Sciatic nerve (tissue), 2 donors: ENCODE results near the gene MRPS2. TPM values are rescaled to one million over a fixed set of nuclear protein-coding genes. Genes with fewer than 3 reads are reported as not detected.
"Not testable (repeated sequence)": the region's sequence is repeated elsewhere in the genome, so short reads cannot be mapped to it uniquely, and the experiment has no call there.

Experiments
- ATAC-seq: fragments of 200-7000 bp; cut with Tn5 transposase; one replicate; pipeline ENCODE4 v1.9.1; 2020; ENCODE audit warnings: mild to moderate bottlenecking, moderate library complexity
- DNase-seq: peaks from one replicate; pipeline ENCODE4 v3.0.0-alpha.2; 2020; ENCODE audit warnings: low spot score
- intact Hi-C: fragments of 100-400 bp; cut with DNase I; formaldehyde crosslinking; loops from one replicate; pipeline ENCODE4 v1.14.2; 2022
- total RNA-seq: library from RNA; stranded (reverse); fragmentation: NEBNext Ultra II Directional; extraction: Animal tissue kit (Norgen Biotek cat#: 25700); gene quantifications from one replicate; pipeline ENCODE4 v1.2.1, GENCODE V29; 2021
- donor health status: DM: no; HTN: no; CAD: no.
- donor health status: DM: no; HTN: no; CAD: no.

MRPS2 gene
- 17.5 TPM for total RNA-seq

GRCh38 chr9:135500525-135501260, at the start of gene MRPS2:
Gene MRPS2 (plus strand): TSS chr9:135500682. CDS start chr9:135500711, 29 bp downstream.
- DNase-seq (peak; percentile 91), ATAC-seq (peak; percentile 95)
- intact Hi-C loops: no loop called here

DNA sequence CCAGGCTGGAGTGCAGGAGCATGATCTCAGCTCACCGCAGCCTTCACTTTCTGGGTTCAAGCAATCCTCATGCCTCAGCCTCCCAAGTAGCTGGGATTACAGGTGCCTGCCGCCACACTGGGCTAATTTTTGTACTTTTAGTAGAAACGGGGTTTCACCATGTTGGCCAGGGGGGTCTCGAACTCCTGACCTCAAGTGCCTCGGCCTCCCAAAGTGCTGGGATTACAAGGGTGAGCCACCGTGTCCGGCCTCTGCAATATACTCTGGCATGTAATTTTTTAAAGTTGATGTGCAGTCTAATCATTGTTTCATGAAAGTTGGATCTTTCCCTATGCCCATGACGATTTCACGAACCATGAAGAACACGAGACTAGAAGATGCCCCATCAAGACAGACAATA, 49.5 kb upstream of the MRPS2 start:
- no peak for DNase-seq
- intact Hi-C loops: no loop called here
- no peak for ATAC-seq

- DNase-seq, intact Hi-C loops, ATAC-seq: not testable (repeated sequence)
Measured at GRCh38 chr9:135451909-135452308, 48.6 kb upstream of the MRPS2 start.

GRCh38 chr9:135454737-135455136, 45.7 kb upstream of the MRPS2 start:
- intact Hi-C loops: no loop called here
- ATAC-seq: no peak
- no peak for DNase-seq

DNA sequence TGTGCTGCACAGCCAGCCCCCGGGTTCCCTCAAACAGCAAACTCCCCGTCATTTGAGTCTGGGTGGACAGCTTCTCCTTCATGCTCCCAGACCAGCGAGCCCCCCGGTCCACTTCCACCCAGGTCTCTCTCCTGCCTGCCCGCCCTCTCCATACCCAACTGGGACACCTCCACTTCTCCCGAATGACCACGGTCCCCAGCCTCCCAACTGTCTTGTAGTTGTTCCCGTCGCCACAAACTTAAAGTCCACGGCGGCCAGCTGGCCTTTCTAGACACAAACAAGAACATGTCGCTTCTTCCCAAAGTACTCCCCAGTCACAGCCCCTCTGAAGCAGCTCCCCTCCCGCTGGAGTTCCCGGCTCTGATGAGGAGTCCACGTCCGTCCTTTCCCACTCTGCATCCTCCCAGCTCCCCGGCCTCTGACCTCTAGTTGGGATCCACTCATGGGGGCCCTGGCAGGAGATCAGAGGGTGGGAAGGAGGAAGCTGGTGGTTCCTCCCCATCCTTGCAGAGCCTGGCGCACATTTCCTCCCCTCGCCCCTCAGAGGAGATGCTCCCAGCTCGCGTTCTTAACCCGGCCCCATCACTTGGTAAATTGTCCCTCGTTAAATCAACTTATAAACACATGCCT, 45.0 kb upstream of the MRPS2 start:
- no peak for DNase-seq
- intact Hi-C loops: no loop called here
- no peak for ATAC-seq

DNA sequence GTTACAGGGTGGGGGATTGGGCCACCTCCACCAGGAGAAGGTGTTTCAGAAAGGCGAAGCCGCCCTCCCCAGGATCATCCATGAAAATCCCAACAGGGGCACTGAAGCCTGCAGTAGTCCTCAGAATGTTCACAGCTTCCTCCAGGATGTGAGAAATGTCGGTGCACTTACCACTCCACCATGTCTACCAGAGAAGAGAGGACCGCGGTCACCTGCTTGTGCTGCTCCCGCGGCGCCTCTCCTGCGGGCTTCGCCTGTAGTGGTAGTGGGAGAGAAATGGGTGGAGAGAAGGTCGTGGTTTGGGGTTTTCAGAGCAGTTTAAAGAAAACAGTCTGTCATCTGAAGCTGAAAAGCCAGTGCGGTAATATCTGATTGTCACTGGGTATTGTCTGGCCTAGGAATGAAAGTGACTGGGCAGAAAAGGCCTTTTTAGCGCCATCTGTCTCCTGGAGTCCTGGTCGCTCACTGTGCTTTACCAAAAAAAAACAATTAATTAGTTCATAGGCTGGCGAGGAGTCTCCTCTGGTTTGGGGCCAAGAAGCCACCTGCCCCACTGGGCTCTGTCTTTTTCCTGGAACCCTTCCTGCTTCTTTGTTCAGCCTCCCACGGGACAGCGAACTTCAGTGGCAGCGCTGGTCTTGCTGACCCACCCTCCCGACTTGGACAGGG, 43.9 kb upstream of the MRPS2 start:
- ATAC-seq (no peak), DNase-seq (no peak)
- intact Hi-C loops: no loop called here

DNA sequence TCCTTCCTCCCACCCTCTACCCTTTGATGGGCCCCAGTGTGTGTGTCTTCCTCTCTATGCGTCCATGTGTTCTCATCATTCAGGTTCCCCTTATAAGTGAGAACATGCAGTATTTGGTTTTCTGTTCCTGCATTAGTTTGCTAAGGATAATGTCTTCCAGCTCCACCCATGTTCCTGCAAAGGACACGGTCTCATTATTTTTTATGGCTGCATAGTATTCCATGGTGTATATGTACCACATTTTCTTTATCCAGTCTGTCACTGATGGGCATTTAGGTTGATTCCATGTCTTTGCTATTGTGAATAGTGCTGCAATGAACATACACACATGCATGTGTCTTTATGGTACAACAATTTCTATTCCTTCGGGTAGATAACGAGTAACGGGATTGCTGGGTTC, 42.0 kb upstream of the MRPS2 start:
- intact Hi-C loops, ATAC-seq: not testable (repeated sequence)

GRCh38 chr9:135461936-135462335, 38.5 kb upstream of the MRPS2 start:
- DNase-seq (no peak), ATAC-seq (no peak)
- intact Hi-C loops: no loop called here

More for the DNA sequence above, 42.0 kb upstream of the MRPS2 start:
- DNase-seq: not testable (repeated sequence)

GRCh38 chr9:135463140-135463539, 37.3 kb upstream of the MRPS2 start:
- DNase-seq (no peak), ATAC-seq (no peak)
- intact Hi-C loops: no loop called here

GRCh38 chr9:135464181-135464580, 36.3 kb upstream of the MRPS2 start:
- no peak for ATAC-seq
- intact Hi-C loops: no loop called here
- DNase-seq: no peak

DNA sequence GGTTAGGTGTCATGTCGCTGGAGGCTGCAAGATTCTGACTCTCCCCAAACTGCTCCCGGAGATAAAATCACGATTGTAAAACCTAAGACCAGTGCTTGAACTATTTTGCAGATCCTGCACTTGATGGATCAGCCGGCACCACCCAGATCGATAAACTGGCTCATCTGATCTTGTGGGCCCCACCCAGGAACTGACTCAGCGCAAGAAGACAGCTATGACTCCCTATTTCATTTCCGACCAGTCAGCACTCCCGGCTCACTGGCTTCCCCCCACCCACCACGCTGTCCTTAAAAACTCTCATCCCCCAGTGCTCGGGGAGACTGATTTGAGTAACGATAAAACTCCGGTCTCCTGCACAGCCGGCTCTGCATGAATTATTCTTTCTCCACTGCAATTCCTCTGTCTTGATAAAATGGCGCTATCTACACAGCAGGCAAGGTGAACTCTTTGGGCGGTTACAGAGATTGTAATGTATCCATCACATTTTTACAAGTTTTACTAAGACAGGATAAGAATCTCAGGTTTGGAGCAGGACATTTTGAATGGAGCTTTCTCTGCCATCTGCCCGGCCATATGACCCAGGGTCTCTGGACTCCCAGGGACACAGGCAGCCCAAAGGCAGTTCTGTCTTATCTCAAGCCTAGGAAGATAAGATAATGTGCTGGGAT, 31.5 kb upstream of the MRPS2 start:
- ATAC-seq: no peak
- intact Hi-C loops: no loop called here
- no peak for DNase-seq

DNA sequence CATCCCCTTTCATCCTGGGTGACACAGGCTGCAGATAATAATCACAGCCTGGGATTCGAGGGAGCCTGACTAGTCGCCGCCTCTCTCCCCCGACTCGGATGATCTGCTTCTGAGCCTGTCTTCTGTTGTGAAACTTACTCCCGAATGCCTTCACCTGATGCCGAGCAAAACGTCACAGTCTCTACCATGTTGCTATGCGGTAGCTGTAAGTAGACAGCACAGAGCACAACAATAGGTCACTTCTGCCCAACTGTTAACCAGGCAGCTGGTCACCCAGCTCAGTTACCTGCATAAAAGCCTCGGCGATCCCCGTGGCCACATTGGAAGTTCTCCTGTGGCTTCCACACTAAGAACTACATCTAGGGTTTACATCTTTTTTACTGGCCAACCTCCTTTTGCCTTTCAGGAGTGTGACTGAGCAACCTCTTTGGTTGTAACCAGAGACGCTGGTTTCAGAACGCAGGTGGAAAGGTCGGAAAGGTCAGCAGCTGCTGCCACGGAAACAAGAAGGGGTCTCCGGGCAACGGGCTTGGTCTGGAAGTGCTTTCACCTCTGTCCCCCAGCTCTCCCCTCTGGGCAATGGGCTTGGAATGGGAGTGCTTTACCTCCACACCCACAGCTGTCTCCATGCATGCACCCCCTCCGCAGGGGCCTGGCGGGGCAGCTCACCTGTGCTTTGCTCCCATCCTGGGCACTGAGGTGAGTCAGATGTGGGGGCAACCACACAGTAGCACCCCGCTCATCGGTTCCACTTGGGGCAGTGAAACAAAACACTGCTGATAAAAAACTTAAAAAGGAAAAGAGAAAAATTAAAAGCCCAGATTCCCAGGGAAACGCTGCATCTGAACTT, 28.5 kb upstream of the MRPS2 start:
- intact Hi-C loops: no loop called here
- ATAC-seq: no peak
- no peak for DNase-seq

- intact Hi-C loops: no loop called here
- no peak for ATAC-seq
- no peak for DNase-seq
Measured at GRCh38 chr9:135473972-135474543, 26.4 kb upstream of the MRPS2 start.

DNA sequence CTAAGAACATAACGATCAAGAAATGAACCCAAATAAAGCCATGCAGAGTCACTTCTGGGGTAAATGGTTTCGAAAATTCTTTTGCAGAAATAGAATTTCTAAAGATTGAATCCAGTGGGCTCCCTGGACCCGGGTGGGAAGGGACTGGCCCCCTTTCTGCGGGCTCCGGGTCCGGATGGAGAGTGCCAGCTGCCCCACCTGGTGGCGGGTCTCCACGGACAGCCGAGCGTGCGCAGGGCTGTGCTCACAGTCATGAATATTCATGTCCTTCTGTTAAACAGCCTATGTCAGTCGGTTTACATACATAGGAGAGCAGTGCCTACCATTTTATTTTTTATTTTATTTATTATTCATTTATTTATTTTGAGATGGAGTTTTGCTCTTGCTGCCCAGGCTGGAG, 25.6 kb upstream of the MRPS2 start:
- intact Hi-C loops: no loop called here
- DNase-seq: no peak

DNA sequence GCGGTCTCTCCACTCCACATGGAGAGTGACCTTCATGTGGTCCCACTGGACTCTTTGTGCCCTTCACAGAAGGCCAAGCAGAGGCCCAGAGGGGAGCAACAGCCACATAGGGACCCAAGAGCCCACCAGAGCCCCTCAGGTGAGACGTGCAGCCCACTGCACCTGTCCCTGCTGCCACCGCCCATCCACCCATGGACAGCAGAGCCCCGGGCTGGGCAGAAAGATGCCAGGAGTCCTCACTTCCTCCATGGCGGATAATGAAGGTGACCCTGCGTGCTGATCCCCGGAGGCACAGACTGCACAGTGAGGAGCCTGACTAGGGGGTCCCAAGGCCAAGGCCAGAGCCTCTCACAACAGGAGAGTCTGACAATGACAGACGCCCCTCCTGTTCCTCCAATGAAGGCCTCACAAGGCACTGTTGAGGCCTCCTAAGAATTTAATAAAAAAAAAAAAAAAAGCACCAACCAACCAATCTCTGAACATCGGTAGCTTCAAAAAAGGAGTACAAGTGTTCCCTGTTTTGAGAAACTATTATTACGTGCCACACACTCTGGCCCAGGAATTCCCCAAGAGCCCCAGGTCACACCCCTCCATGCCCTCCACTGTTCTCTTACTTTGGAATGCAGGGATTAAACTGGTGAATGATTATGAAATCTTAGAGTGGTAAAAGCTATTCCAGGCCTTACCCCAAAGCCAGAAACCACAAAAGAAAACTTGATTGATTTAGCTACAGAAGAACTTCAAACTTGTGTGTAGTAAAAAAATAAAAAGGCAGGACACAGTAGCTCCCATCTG, 23.7 kb upstream of the MRPS2 start:
- ATAC-seq (no peak), DNase-seq (no peak)
- intact Hi-C loops: no loop called here

More for the DNA sequence above, 25.6 kb upstream of the MRPS2 start:
- no peak for ATAC-seq

GRCh38 chr9:135478191-135478590, 22.3 kb upstream of the MRPS2 start:
- no peak for ATAC-seq
- intact Hi-C loops: no loop called here
- no peak for DNase-seq

DNA sequence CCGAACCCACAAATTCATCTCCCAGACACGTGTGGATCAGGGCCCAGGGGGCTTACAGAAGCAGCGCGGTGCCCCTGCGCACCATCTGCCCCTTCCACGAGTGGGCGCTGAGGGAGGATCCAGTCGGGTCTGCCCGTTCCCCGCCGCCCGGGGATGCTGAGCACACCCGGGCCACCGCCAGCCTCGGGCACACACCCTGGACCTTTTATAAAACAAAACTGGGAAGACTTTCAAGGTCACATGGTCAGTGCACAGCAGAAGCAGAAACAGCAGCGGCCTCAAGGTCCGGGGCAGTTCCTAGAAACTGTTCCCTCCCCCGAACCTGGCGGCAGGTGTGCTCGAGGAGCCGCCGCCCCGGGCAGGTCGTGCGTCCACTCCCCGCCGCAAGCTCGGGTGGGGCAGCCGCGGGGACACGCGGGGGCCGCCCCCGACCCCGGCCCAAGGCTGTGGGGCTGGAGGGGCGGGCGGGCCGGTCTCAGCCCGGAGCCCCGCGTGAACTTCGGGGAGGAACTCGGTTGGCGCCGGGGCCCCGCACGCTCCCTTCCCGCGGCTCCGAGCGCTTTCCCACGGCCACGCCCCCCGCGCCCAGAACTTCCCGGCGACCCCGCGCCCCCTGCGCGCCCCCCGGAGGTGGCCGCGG, 21.5 kb upstream of the MRPS2 start:
- intact Hi-C loops: no loop called here
- peak; percentile 73 for ATAC-seq
- DNase-seq: no peak
